Liver (tissue), 9 donors: ENCODE measurements around the gene OR1L6. TPM values are rescaled to one million over a fixed set of nuclear protein-coding genes. Genes with fewer than 3 reads are reported as not detected.

ENCODE experiments used
- DNase-seq: peaks from one replicate; pipeline ENCODE4 v3.0.0-alpha.2; 2017; ENCODE audit warnings: low spot score
- H3K27ac ChIP-seq, 2 donors: one replicate each; pipeline ENCODE4 v1.7.0; 2013; ENCODE audit warnings: inconsistent platforms in 2 of 2, low read length in 2 of 2, control low read depth in 1 of 2, low read depth in 1 of 2, mild to moderate bottlenecking in 1 of 2
- H3K27me3 ChIP-seq, 4 donors: one replicate each; pipeline versions ENCODE4 v1.6.1 to v1.7.0; 2013; ENCODE audit warnings: low read length in 3 of 4, inconsistent platforms in 1 of 4, mild to moderate bottlenecking in 1 of 4, moderate library complexity in 1 of 4; ENCODE audit not compliant: control insufficient read depth in 4 of 4, insufficient read depth in 4 of 4
- H3K36me3 ChIP-seq, 4 donors: one replicate each; pipeline versions ENCODE4 v1.6.1 to v1.7.0; 2013; ENCODE audit warnings: low read length in 3 of 4, mild to moderate bottlenecking in 3 of 4, low read depth in 1 of 4, moderate library complexity in 1 of 4; ENCODE audit not compliant: control insufficient read depth in 4 of 4, insufficient read depth in 3 of 4
- H3K4me1 ChIP-seq, 4 donors: one replicate each; pipeline versions ENCODE4 v1.6.1 to v1.7.0; 2013; ENCODE audit warnings: low read length in 3 of 4, mild to moderate bottlenecking in 3 of 4, moderate library complexity in 1 of 4; ENCODE audit not compliant: control insufficient read depth in 4 of 4, insufficient read depth in 4 of 4
- H3K4me3 ChIP-seq, 3 donors: one replicate each; pipeline versions ENCODE4 v1.6.1 to v1.7.0; 2013; ENCODE audit warnings: low read length in 3 of 3, control low read depth in 1 of 3, low read depth in 1 of 3, mild to moderate bottlenecking in 1 of 3
- H3K9ac ChIP-seq, 2 donors: one replicate each; pipeline ENCODE4 v1.7.0; 2013; ENCODE audit warnings: low read length in 2 of 2, mild to moderate bottlenecking in 2 of 2, moderate library complexity in 2 of 2, control low read depth in 1 of 2, low read depth in 1 of 2
- H3K9me3 ChIP-seq, 4 donors: one replicate each; pipeline versions ENCODE4 v1.6.1 to v1.7.0; 2013; ENCODE audit warnings: low read length in 3 of 4; ENCODE audit not compliant: control insufficient read depth in 4 of 4
- ATF3 ChIP-seq: IDR thresholded peaks from 2 replicates; pipeline ENCODE4 v1.6.1; 2016; ENCODE audit warnings: antibody characterized with exemption
- CTCF ChIP-seq: fragments of 150-350 bp; IDR thresholded peaks from 2 replicates; pipeline ENCODE4 v1.5.1; 2017; ENCODE audit warnings: improper control_type of control experiment, low read depth, low read length; ENCODE audit not compliant: missing input control
- EGR1 ChIP-seq, 2 donors: IDR thresholded peaks; 2 replicates each; pipeline ENCODE4 v1.6.1; 2016 to 2018; ENCODE audit warnings: antibody characterized with exemption in 2 of 2, low read depth in 2 of 2
- FOXA1 ChIP-seq: IDR thresholded peaks from 2 replicates; pipeline ENCODE4 v1.6.1; 2016; ENCODE audit warnings: antibody characterized with exemption
- FOXA2 ChIP-seq: IDR thresholded peaks from 2 replicates; pipeline ENCODE4 v1.6.1; 2016; ENCODE audit warnings: antibody characterized with exemption
- GABPA ChIP-seq, 2 donors: IDR thresholded peaks in 1 of 2; conservative IDR thresholded peaks in 1 of 2; 2 replicates each; pipeline ENCODE4 v1.6.1; 2016; ENCODE audit warnings: antibody characterized with exemption in 2 of 2, mild to moderate bottlenecking in 1 of 2, moderate library complexity in 1 of 2
- HNF4A ChIP-seq, 2 donors: conservative IDR thresholded peaks; 2 replicates each; pipeline ENCODE4 v1.6.1; 2016; ENCODE audit warnings: antibody characterized with exemption in 2 of 2, mild to moderate bottlenecking in 2 of 2
- HNF4G ChIP-seq: IDR thresholded peaks from 2 replicates; pipeline ENCODE4 v1.6.1; 2016; ENCODE audit warnings: antibody characterized with exemption
- JUND ChIP-seq, 2 donors: IDR thresholded peaks; 2 replicates each; pipeline ENCODE4 v1.6.1; 2016; ENCODE audit warnings: antibody characterized with exemption in 2 of 2
- NR2F2 ChIP-seq: IDR thresholded peaks from 2 replicates; pipeline ENCODE4 v1.6.1; 2016; ENCODE audit warnings: antibody characterized with exemption
- RAD21 ChIP-seq, 2 donors: IDR thresholded peaks; 2 replicates each; pipeline ENCODE4 v1.6.1; 2016; ENCODE audit warnings: antibody characterized with exemption in 2 of 2, mild to moderate bottlenecking in 2 of 2
- REST ChIP-seq: IDR thresholded peaks from 2 replicates; pipeline ENCODE4 v1.6.1; 2016; ENCODE audit warnings: antibody characterized with exemption, mild to moderate bottlenecking
- RXRA ChIP-seq, 2 donors: IDR thresholded peaks; 2 replicates each; pipeline ENCODE4 v1.6.1; 2017 to 2018; ENCODE audit warnings: antibody characterized with exemption in 2 of 2, mild to moderate bottlenecking in 1 of 2
- SP1 ChIP-seq: IDR thresholded peaks from 2 replicates; pipeline ENCODE4 v1.6.1; 2018; ENCODE audit warnings: antibody characterized with exemption, mild to moderate bottlenecking
- TAF1 ChIP-seq: conservative IDR thresholded peaks from 2 replicates; pipeline ENCODE4 v1.6.1; 2016; ENCODE audit warnings: antibody characterized with exemption, mild to moderate bottlenecking
- YY1 ChIP-seq: IDR thresholded peaks from 2 replicates; pipeline ENCODE4 v1.6.1; 2016; ENCODE audit warnings: antibody characterized with exemption, mild to moderate bottlenecking
- WGBS: extraction: QIAGEN DNeasy Blood & Tissue Kit; methylation state at CpG from one replicate; pipeline ENCODE4 v1.1.7; 2013; 5-methylcytosine and 5-hydroxymethylcytosine counted together
- polyA plus RNA-seq, 2 donors: library from polyadenylated mRNA; stranded (reverse) in 1 of 2; unstranded in 1 of 2; fragments of 200-250 nt in 1 of 2; fragments of >200 nt in 1 of 2; fragmentation: Nextera tagmentation in 1 of 2; extraction: Ambion mirVana in 1 of 2; gene quantifications; one replicate each; pipeline versions ENCODE4 v1.2.1 to v1.2.3, GENCODE V29; 2013 to 2015
- total RNA-seq, 2 donors: library from RNA; depleted of rRNA; stranded (reverse); fragments of >200 nt; gene quantifications; one replicate each; pipeline ENCODE4 v1.2.3, GENCODE V29; 2014
- TF ChIP-seq, protein P1 (sequence below): IDR thresholded peaks from 2 replicates; pipeline ENCODE4 v1.6.1; 2016; ENCODE audit warnings: antibody characterized with exemption
- TF ChIP-seq, protein P2 (sequence below): IDR thresholded peaks from 2 replicates; pipeline ENCODE4 v1.6.1; 2016; ENCODE audit warnings: antibody characterized with exemption
- donor health status: healthy.
- donor health status: healthy.
- donor health status: healthy.
- donor health status: healthy.
- donor health status: healthy.

OR1L6 gene
- total and polyA plus RNA-seq, 4 donors = not detected

DNA sequence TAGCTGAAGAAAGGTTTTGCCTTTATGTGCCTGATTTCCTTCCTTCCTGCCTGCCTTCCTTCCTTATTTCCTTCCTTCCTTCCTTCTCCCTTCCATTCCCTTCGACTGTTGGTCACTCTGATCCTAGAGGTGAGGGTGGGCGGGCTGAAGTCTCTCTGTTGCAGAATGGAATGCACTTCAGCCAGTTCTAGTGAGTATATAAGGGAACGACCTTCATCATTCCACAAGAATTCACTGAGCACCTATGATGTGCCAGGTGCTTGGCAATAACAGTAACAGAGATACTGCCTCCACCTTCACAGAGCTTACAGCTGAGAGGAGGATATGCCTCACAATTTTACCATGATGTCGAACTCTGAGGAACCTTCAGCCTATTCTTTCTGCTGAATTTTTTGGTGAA, 37.9 kb downstream of the OR1L6 start:
- Histone ChIP-seq H3K9ac (no peak overlapping the region), H3K27me3 (no peaks in the 10 kb centered on the region), H3K4me1 (no peaks in the 10 kb centered on the region), H3K9me3 (no peaks in the 10 kb centered on the region), H3K36me3 (no peaks in the 10 kb centered on the region), H3K27ac (no peak overlapping the region), H3K4me3 (no peak overlapping the region)
- TF ChIP-seq YY1 (no peak), NR2F2 (no peak)
- 72% methylated on average over 4 of the region's 4 CpGs for WGBS
- DNase-seq = no peak

- Histone ChIP-seq H3K36me3 (no peaks in the 10 kb centered on the region), H3K27me3 (no peaks in the 10 kb centered on the region), H3K4me3 (no peak overlapping the region), H3K9ac (no peak overlapping the region), H3K27ac (no peak overlapping the region), H3K4me1 (peaks cover 0 to 1% (median 0%) of the 10 kb centered on the region in 4 donors), H3K9me3 (no peaks in the 10 kb centered on the region)
- TF ChIP-seq CTCF (no peak), HNF4G (no peak), REST (no peak), RAD21 (IDR thresholded peaks at IDR 0.05) (no peak), JUND (IDR thresholded peaks at IDR 0.05) (no peak), RXRA (IDR thresholded peaks at IDR 0.05) (no peak), HNF4A (conservative IDR thresholded peaks at IDR 0.05) (no peak), GABPA (IDR thresholded peaks at IDR 0.05 in 1 of 2, conservative IDR thresholded peaks at IDR 0.05 in 1 of 2) (no peak), ATF3 (no peak), SP1 (no peak), FOXA2 (no peak), EGR1 (IDR thresholded peaks at IDR 0.05; ENCODE audit: low read depth in 2 of 2) (no peak), YY1 (no peak), TAF1 (no peak), FOXA1 (no peak), NR2F2 (no peak)
- TF ChIP-seq, protein P1, sequence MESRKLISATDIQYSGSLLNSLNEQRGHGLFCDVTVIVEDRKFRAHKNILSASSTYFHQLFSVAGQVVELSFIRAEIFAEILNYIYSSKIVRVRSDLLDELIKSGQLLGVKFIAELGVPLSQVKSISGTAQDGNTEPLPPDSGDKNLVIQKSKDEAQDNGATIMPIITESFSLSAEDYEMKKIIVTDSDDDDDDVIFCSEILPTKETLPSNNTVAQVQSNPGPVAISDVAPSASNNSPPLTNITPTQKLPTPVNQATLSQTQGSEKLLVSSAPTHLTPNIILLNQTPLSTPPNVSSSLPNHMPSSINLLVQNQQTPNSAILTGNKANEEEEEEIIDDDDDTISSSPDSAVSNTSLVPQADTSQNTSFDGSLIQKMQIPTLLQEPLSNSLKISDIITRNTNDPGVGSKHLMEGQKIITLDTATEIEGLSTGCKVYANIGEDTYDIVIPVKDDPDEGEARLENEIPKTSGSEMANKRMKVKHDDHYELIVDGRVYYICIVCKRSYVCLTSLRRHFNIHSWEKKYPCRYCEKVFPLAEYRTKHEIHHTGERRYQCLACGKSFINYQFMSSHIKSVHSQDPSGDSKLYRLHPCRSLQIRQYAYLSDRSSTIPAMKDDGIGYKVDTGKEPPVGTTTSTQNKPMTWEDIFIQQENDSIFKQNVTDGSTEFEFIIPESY = no peak
- TF ChIP-seq, protein P2, sequence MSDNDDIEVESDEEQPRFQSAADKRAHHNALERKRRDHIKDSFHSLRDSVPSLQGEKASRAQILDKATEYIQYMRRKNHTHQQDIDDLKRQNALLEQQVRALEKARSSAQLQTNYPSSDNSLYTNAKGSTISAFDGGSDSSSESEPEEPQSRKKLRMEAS = no peak
- no peak for DNase-seq
- 58% methylated on average over 3 of the region's 3 CpGs for WGBS
These were observed 39.6 kb downstream of the OR1L6 start for GRCh38 chr9:122781671-122782070.
